GM12892 (cell line): ENCODE measurements around the gene HIF3A.

Experiments
- DNase-seq: peaks from one replicate; pipeline ENCODE4 v3.0.0; 2011; ENCODE audit not compliant: insufficient read length
- FAIRE-seq: peaks from 2 replicates; lab custom pipeline; 2011; peaks lifted over from hg19 to GRCh38; lab: Jason Lieb, UNC
- POLR2A ChIP-seq: IDR thresholded peaks from 2 replicates; pipeline ENCODE4 v1.6.1; 2011; ENCODE audit warnings: low read depth, low read length, control low read depth
- POLR2AphosphoS5 ChIP-seq: IDR thresholded peaks from 2 replicates; pipeline ENCODE4 v1.6.1; 2011; ENCODE audit warnings: low read depth, low read length, control low read depth
- TAF1 ChIP-seq: IDR thresholded peaks from 2 replicates; pipeline ENCODE4 v1.6.1; 2011; ENCODE audit warnings: low read depth, mild to moderate bottlenecking, control low read depth, low read length, borderline replicate concordance

HIF3A gene

DNA sequence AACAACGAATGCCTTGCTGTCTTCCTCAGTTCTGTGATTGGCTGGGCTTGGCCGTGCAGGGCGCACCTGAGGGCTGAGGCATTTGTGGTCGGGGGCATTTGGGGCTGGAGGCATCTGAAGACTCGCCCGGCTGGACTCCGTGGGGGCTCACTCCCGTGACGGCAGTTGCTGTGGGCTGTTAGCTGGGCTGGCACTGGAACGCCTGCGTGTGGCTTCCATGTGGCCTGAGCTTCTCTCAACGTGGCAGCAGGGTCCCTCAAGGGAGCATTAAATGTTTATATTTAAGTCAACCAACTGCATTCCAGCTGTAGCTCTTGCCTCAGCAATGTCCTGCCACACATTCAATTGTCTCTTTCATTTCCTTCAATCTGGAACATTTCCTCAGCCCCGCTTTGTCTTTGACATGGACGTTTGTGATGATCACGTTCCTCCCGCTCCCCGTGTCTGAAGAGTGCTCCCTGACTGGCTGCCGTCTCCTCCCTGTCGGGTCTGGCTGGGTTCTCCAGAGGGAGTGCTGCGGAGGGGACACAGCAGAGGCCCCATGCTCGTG is 95.5 kb downstream of the HIF3A start:
- DNase-seq (no peak), FAIRE-seq (no peak)
- TF ChIP-seq TAF1 (no peak), POLR2AphosphoS5 (no peak), POLR2A (no peak)

DNA sequence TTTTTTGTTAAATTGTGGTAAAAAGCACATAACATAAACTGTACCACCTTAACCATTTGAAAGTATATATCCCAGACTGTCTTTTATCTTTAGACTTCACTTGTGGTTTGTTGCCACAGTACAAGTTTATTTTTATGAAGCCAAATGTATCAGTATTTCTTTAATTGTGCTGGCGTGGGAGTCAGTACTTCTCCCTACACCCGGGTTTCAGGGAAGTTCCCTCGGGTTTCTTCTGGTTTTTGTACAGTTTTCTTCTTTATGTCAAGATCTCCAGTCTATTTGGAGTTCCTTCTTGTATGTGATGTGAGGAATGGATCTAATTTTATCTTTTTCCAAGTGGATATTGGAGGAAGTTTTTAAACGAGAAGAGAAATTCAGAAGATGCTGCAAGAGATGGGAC is 96.0 kb downstream of the HIF3A start:
- DNase-seq (no peak), FAIRE-seq (no peak)
- TF ChIP-seq POLR2AphosphoS5, result no peak
- TF ChIP-seq POLR2A, result no peak
- no peak for TF ChIP-seq TAF1
